GM12801 (cell line): ENCODE data around the gene TMEM258.

Source experiments
- TF ChIP-seq, protein P1 (sequence below): IDR thresholded peaks from one replicate; pipeline ENCODE4 v1.5.1; 2011; ENCODE audit warnings: control low read depth; ENCODE audit not compliant: insufficient read length; ENCODE audit errors: extremely low read depth

Gene TMEM258

DNA sequence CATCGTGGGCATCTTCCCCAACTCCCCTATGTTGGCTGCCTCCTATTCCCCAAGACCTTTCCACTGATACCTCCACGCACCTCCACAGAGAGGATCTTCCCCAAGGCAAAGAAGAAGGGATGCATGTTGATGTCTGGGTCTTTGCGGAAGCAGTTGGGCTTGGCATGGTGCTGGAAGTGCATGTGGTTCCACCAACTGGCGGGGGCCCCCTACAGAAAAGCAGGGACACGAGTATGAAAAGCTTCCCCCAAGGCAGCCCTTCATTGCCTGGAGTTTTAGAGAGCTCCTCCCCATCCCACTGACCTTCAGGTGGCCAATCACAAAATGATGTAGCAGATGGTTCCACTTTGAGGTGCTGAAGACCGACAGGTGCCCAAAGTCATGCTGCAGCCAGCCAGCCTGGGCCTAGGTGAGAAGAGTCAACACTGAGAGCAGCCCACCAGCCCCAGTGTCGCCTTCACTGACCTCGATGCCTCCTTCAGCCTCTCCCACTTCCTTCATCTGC is 18.3 kb upstream of the TMEM258 start:
- TF ChIP-seq, protein P1, sequence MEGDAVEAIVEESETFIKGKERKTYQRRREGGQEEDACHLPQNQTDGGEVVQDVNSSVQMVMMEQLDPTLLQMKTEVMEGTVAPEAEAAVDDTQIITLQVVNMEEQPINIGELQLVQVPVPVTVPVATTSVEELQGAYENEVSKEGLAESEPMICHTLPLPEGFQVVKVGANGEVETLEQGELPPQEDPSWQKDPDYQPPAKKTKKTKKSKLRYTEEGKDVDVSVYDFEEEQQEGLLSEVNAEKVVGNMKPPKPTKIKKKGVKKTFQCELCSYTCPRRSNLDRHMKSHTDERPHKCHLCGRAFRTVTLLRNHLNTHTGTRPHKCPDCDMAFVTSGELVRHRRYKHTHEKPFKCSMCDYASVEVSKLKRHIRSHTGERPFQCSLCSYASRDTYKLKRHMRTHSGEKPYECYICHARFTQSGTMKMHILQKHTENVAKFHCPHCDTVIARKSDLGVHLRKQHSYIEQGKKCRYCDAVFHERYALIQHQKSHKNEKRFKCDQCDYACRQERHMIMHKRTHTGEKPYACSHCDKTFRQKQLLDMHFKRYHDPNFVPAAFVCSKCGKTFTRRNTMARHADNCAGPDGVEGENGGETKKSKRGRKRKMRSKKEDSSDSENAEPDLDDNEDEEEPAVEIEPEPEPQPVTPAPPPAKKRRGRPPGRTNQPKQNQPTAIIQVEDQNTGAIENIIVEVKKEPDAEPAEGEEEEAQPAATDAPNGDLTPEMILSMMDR = no peak

DNA sequence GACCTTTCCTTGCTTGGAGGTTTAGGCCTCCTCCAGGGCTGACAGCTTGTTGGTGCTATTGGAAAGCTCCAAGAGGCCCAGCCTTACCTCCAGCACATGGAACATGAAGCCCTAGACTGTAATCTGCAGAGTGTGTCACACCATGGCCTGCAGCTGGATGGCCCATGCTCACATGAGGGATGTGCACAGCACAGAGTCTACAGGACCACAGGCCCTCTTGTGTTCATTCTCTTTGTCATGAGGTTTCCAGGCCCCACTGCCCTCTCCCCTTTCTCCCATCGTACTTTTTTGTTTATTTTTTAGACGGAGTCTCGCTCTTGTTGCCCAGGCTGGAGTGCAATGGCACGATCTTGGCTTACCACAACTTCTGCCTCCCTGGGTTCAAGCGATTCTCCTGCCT is 14.4 kb upstream of the TMEM258 start:
- TF ChIP-seq, protein P1 = no peak

DNA sequence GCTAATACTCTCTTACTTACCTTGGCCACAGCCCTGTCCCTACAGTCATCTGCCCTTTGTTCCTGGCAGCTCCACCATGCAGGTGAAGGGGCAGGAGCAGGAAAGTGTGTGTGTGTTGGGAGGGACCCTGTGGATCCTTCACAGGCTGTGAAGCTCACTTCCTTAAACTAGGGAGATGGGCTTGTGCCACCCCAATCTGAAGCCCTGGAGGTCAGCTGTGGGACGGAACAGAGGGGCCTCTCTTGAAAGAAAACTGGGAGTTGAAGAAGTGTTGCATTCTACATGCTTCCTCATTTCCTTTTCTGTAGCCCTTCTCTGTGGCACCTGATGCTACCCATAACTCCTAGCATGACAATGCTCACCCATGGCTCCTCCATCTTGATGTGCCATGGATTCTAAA is 12.7 kb upstream of the TMEM258 start:
- TF ChIP-seq, protein P1 = no peak

DNA sequence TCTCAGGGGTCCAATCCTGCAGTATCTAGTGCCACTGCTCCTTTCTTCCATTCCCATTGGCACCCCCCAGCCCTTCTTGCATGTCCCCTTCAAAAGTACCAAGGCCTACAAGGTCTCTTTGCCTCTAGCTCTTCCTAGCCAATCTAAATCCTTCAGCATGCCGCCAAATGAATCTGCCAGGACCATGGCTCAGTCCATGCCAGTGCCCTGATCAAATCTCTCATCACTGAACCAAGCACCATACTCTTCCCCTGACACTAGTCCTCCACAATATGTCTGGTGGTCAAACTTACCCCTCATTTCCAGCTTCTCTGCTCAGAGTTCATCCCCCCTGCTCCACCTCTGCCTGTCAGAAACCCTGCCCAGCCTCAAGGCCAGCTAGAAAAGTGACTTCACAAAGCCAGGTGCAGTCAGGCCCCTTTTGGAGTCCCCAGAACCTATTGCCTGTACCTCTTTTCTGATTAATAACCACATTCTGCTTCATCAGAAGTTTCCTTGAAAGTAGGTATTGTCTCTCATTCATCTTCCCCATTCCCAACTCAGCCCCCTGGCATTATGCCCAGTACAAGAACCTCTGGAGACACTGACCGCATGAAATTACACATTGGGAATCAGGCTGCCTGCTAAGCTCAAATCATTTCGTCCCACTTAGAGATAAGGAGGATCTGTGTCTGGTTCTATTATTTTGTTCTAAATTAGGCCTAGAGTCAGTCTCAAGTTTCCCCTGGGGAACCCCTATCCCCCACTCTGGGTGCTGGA is 11.7 kb upstream of the TMEM258 start:
- TF ChIP-seq, protein P1 = no peak

DNA sequence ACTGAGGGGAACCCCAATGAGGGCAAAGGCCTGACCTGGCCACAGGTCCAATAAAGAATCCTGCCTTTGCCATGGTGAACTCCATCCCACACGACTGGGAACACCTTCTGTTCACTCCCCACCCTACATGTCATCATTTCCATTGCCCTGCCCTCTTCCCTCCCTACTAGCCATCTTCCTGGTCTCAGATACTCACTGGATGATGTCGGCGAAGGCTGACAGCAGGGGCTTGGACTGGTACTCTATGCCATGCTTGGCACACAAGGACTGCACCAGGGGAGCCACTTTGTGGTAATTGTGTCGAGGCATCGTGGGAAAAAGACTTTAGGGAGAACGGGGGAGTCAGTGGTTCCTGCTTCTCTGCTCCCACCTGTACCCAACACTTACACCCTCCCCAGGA is 10.2 kb upstream of the TMEM258 start:
- TF ChIP-seq, protein P1 = no peak

DNA sequence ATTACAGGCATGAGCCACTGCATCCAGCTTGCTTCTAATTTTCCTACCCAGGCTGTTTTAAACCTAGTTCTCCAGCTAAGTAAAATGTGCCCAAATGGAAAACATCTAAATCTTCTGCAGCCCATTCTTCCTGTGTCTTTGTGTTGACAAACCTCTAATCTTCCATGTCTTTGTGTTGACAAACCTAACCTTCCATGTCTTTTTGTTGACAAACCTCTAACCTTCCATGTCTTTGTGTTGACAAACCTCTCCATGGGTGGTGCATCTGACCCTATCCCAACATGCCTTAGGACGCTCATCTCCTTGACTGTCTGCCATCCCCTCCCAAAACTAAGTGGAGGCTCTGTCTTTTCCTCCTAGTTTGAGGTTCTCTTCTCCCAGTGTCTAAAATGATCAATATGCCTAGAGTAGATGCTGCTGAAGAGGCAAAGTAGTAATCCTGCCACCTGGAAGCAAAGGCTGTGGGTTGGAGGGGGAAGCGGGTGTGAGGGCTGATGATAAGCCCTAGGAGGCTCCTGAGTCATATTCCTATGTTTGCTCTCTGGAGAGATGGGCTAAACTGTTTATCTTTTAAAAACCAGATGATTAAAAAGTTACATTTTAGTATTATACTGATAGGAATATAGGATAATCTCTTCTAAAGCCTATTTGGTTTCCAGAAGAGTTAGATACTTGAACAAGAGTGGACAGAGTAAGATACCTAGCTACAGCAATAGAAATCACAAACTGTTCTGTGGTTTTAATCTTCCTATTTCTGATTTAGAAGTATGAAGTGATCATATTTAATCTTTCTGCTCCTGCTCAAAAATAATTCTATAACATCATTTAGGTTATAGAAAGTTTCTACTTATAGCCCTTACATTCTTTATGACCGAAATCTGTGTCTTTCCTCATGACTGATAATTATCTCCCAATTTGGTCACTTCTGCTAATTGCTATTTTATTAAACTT is 8.2 kb upstream of the TMEM258 start:
- TF ChIP-seq, protein P1 = no peak

DNA sequence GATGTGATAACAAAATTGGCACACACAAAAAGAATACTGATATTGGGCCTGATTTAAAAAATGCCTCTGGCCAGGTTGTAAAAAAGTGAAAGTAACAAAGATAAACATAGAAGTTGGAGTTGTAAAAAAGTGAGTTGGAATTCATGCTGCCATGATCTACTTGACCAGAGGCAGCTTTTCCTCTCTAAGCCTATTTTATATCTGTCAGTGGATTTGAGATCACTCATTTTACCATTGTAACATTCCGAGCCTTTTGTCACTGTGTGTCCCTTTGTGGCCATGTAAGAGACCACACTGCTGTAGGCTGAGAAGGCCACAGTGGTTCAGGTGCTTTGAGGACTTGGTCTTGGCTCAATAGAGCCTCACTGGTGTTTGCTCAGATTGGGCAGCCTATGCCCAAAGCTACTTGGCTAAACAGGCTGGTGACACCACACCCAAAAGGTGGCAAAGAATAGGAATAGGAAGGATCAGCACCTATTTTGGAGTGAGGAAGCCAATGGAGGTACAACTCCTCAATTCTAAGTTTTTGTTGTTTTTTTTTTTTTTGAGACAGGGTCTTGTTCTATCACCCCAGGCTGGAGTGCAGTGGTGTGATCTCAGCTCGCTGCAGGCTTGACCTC is 7.4 kb upstream of the TMEM258 start:
- TF ChIP-seq, protein P1 = no peak
